Caco-2 (cell line): Measurements from ENCODE around the gene KRT73. TPM values are rescaled to one million over a fixed set of nuclear protein-coding genes. Genes with fewer than 3 reads are reported as not detected.

Source experiments
- BruUV-seq: library from RNA; stranded (reverse); fragments of 400-500 nt; replicated peaks from 2 replicates; lab custom pipeline; 2021; lab: Mats Ljungman, UMichigan
- CTCF ChIA-PET: fragments of 300-600 bp; sonication (Branson Sonifier 250); formaldehyde crosslinking; loops from one replicate; lab custom pipeline; 2022; ENCODE audit warnings: antibody characterized with exemption; lab: Charles Lee
- POLR2A ChIA-PET: fragments of 300-600 bp; sonication (Branson Sonifier 250); formaldehyde crosslinking; loops from one replicate; lab custom pipeline; 2022; ENCODE audit warnings: antibody characterized with exemption; lab: Charles Lee
- DNase-seq, 2 experiments: peaks; one replicate each; pipeline versions ENCODE4 v3.0.0 to v3.0.0-alpha.2; 2020 to 2022
- H3K27me3 ChIP-seq: replicated peaks from 2 replicates; pipeline ENCODE4 v1.6.0; 2011; ENCODE audit warnings: low read length; ENCODE audit not compliant: control insufficient read depth, insufficient read depth
- H3K36me3 ChIP-seq: 2 replicates; pipeline ENCODE4 v1.5.1; 2011; ENCODE audit warnings: low read length; ENCODE audit not compliant: control insufficient read depth, insufficient read depth
- H3K4me1 ChIP-seq: fragments of 250-450 bp; sonication (Bioruptor Pico); 2 replicates; pipeline ENCODE4 v1.5.1; 2020; ENCODE audit warnings: mild to moderate bottlenecking
- H3K4me3 ChIP-seq: 2 replicates; pipeline ENCODE4 v1.5.1; 2011; ENCODE audit warnings: low read depth, mild to moderate bottlenecking, control low read depth, low read length
- H3K9me3 ChIP-seq: fragments of 250-450 bp; sonication (Bioruptor Pico); 2 replicates; pipeline ENCODE4 v1.5.1; 2020; ENCODE audit warnings: mild to moderate bottlenecking, moderate library complexity
- H3K27ac Mint-ChIP-seq: one replicate; pipeline ENCODE4 v1.8.0; 2022; ENCODE audit warnings: mixed read lengths; ENCODE audit not compliant: unreplicated experiment
- H3K27me3 Mint-ChIP-seq: one replicate; pipeline ENCODE4 v1.8.0; 2022; ENCODE audit warnings: mixed read lengths; ENCODE audit not compliant: insufficient read depth, unreplicated experiment
- H3K36me3 Mint-ChIP-seq: one replicate; pipeline ENCODE4 v1.8.0; 2022; ENCODE audit warnings: mild to moderate bottlenecking, mixed read lengths; ENCODE audit not compliant: insufficient read depth, unreplicated experiment
- H3K4me1 Mint-ChIP-seq: one replicate; pipeline ENCODE4 v1.8.0; 2022; ENCODE audit warnings: low read depth, mixed read lengths; ENCODE audit not compliant: unreplicated experiment
- H3K4me3 Mint-ChIP-seq: one replicate; pipeline ENCODE4 v1.8.0; 2022; ENCODE audit warnings: mild to moderate bottlenecking, moderate library complexity, mixed read lengths; ENCODE audit not compliant: unreplicated experiment
- H3K9me3 Mint-ChIP-seq: one replicate; pipeline ENCODE4 v1.8.0; 2022; ENCODE audit warnings: mixed read lengths; ENCODE audit not compliant: unreplicated experiment
- intact Hi-C: fragments of 100-400 bp; cut with micrococcal nuclease; formaldehyde crosslinking; loops from one replicate; pipeline ENCODE4 v1.10.0; 2022; ENCODE audit not compliant: unreplicated experiment
- total RNA-seq: library from RNA; stranded (reverse); gene quantifications from 2 replicates; pipeline ENCODE4 v1.2.3, GENCODE V29; 2022
- TF ChIP-seq, protein P1 (sequence below), 2 experiments: fragments of 200-600 bp in 1 of 2; IDR thresholded peaks; 1 replicate in 1 of 2; 2 replicates in 1 of 2; pipeline versions ENCODE4 v1.5.1 to v1.8.0; 2011 to 2022; ENCODE audit warnings: antibody characterized with exemption in 1 of 2, control low read depth in 1 of 2, inconsistent platforms in 1 of 2, low read depth in 1 of 2, low read length in 1 of 2, mild to moderate bottlenecking in 1 of 2, moderate library complexity in 1 of 2; ENCODE audit not compliant: insufficient read depth in 1 of 2, severe bottlenecking in 1 of 2, unreplicated experiment in 1 of 2

KRT73 gene
- total RNA-seq, 1 experiment from 2014 or later = not detected

DNA sequence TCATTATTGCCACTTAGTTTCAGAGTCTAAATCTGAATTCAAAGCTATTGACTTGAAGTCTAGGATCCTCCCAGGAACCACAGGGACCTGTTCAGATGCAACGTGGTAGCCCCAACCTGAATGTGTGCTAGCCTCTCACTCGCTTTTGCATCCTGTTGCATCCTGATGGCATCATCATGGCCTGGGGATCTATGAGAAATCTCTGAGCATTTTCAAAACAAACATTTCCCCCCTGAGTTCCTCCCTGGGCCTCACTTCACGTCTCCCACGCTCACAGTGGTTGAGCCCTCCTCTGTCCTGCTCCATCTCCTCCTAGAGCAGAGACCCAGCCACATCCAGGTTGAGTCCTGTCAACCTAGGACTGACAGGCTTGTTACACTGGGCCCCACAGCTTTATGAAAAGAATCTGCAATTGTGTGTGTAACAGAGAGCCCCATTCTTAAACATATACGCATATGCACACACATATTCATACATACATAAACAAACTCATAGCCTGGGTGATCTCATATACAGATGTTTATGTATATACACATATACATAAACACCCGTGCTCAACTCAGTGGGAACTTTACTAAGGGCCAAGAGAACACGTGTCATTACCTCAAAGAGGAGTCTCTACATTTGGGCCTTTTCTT, 11.7 kb downstream of the KRT73 start:
- no peak overlapping the region for H3K4me3 ChIP-seq
- Mint-ChIP-seq H3K9me3 (no peaks in the 10 kb centered on the region), H3K4me3 (no peak overlapping the region), H3K27ac (no peak overlapping the region), H3K36me3 (peaks cover 6% of the 10 kb centered on the region), H3K4me1 (no peaks in the 10 kb centered on the region), H3K27me3 (peaks cover 19% of the 10 kb centered on the region)
- BruUV-seq = no TSS peak
- CTCF ChIA-PET = no interaction called here
- no peak for DNase-seq
- no peaks in the 10 kb centered on the region for H3K4me1 ChIP-seq
- POLR2A ChIA-PET = no interaction called here
- no peaks in the 10 kb centered on the region; the same call in 1 of the 2 replicates for H3K27me3 ChIP-seq
- H3K36me3 ChIP-seq = no peaks in the 10 kb centered on the region
- intact Hi-C loops = no loop called here
- TF ChIP-seq, protein P1, sequence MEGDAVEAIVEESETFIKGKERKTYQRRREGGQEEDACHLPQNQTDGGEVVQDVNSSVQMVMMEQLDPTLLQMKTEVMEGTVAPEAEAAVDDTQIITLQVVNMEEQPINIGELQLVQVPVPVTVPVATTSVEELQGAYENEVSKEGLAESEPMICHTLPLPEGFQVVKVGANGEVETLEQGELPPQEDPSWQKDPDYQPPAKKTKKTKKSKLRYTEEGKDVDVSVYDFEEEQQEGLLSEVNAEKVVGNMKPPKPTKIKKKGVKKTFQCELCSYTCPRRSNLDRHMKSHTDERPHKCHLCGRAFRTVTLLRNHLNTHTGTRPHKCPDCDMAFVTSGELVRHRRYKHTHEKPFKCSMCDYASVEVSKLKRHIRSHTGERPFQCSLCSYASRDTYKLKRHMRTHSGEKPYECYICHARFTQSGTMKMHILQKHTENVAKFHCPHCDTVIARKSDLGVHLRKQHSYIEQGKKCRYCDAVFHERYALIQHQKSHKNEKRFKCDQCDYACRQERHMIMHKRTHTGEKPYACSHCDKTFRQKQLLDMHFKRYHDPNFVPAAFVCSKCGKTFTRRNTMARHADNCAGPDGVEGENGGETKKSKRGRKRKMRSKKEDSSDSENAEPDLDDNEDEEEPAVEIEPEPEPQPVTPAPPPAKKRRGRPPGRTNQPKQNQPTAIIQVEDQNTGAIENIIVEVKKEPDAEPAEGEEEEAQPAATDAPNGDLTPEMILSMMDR (IDR thresholded peaks at IDR 0.05; ENCODE audit: insufficient read depth in 1 of 2, low read depth in 1 of 2, low read length in 1 of 2, severe bottlenecking in 1 of 2, unreplicated experiment in 1 of 2) = no peak
- no peaks in the 10 kb centered on the region for H3K9me3 ChIP-seq

DNA sequence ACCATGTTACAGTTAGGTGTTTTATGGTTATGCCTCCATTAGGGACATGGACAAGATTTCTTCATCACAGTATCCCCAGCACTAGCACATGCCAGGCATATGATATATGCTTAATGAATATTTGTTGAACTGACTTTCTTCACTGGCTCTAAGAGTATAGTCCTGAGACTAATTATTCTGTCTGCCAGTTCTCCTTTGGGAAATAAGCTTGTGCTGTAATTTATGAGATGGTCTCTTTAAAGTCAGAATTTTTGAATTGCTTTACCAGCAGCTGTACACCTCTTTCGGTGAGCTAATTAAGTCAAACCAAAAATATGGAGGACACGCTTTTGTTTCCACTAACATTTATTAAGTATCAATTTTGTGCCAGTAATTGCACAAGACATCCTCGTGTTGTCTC, 12.3 kb downstream of the KRT73 start:
- no peak overlapping the region for H3K27ac Mint-ChIP-seq
- no peaks in the 10 kb centered on the region for H3K9me3 Mint-ChIP-seq
- H3K4me1 Mint-ChIP-seq = no peaks in the 10 kb centered on the region
- ChIA-PET CTCF (no interaction called here), POLR2A (no interaction called here)
- intact Hi-C loops = no loop called here
- Histone ChIP-seq H3K4me3 (no peak overlapping the region), H3K36me3 (no peaks in the 10 kb centered on the region), H3K4me1 (no peaks in the 10 kb centered on the region), H3K27me3 (no peaks in the 10 kb centered on the region; the same call in 1 of the 2 replicates), H3K9me3 (no peaks in the 10 kb centered on the region)
- no peak for DNase-seq
- peaks cover 16% of the 10 kb centered on the region for H3K27me3 Mint-ChIP-seq
- peaks cover 6% of the 10 kb centered on the region for H3K36me3 Mint-ChIP-seq
- TF ChIP-seq, protein P1 (IDR thresholded peaks at IDR 0.05; ENCODE audit: insufficient read depth in 1 of 2, low read depth in 1 of 2, low read length in 1 of 2, severe bottlenecking in 1 of 2, unreplicated experiment in 1 of 2) = no peak
- no peak overlapping the region for H3K4me3 Mint-ChIP-seq
- BruUV-seq = no TSS peak

DNA sequence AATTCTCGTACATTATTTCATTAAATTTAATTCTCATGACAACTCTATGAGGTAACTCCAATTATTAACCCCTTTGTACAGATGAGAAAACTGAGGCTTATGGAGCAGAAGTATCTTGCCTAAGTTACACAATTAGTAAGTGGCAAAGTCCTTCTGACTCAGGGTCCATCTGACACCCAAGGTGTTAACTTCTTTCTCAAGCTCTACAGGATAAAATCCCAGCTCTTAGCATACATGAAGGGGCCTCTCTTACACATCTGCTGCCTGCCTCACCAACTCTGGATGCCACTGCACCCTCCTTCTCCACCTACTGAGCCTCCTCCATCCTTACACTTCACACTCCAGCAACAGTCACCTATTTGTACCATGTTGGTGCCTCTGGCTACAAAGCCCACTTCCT, 12.8 kb downstream of the KRT73 start:
- ChIA-PET CTCF (no interaction called here), POLR2A (no interaction called here)
- no peaks in the 10 kb centered on the region for H3K9me3 ChIP-seq
- no TSS peak for BruUV-seq
- Mint-ChIP-seq H3K27ac (no peak overlapping the region), H3K9me3 (no peaks in the 10 kb centered on the region), H3K27me3 (peaks cover 12% of the 10 kb centered on the region), H3K4me3 (no peak overlapping the region), H3K4me1 (no peaks in the 10 kb centered on the region), H3K36me3 (peaks cover 6% of the 10 kb centered on the region)
- TF ChIP-seq, protein P1 (IDR thresholded peaks at IDR 0.05; ENCODE audit: insufficient read depth in 1 of 2, low read depth in 1 of 2, low read length in 1 of 2, severe bottlenecking in 1 of 2, unreplicated experiment in 1 of 2) = no peak
- no peak for DNase-seq
- intact Hi-C loops = no loop called here
- H3K27me3 ChIP-seq = no peaks in the 10 kb centered on the region
- H3K36me3 ChIP-seq = no peaks in the 10 kb centered on the region
- H3K4me3 ChIP-seq = no peak overlapping the region
- no peaks in the 10 kb centered on the region for H3K4me1 ChIP-seq
